GM23338 (cell line): ENCODE results near the gene PANK4. TPM values are rescaled to one million over a fixed set of nuclear protein-coding genes. Genes with fewer than 3 reads are reported as not detected.

Experiments
- ATAC-seq: fragments of 200-7000 bp; cut with Tn5 transposase; 3 replicates; pipeline ENCODE4 v1.9.1; 2020
- DNase-seq: peaks from one replicate; pipeline ENCODE4 v3.0.0-alpha.2; 2015; ENCODE audit warnings: low spot score
- H2AFZ ChIP-seq: fragments of 200-600 bp; sonication (generic); 2 replicates; pipeline ENCODE4 v1.8.0; 2016; ENCODE audit warnings: antibody characterized with exemption, mild to moderate bottlenecking, moderate library complexity
- H3F3A ChIP-seq: fragments of 200-600 bp; sonication (generic); replicated peaks from 2 replicates; pipeline ENCODE4 v1.8.0; 2017; ENCODE audit warnings: antibody characterized with exemption, mixed run types, low read depth
- H3K27ac ChIP-seq: fragments of 200-600 bp; sonication (generic); 2 replicates; pipeline ENCODE4 v1.6.1; 2016; ENCODE audit warnings: low read depth
- H3K27me3 ChIP-seq: fragments of 200-600 bp; sonication (generic); 2 replicates; pipeline ENCODE4 v1.8.0; 2016; ENCODE audit warnings: mild to moderate bottlenecking, mixed run types, moderate library complexity; ENCODE audit not compliant: insufficient read depth
- H3K36me3 ChIP-seq: fragments of 200-600 bp; sonication (generic); 2 replicates; pipeline ENCODE4 v1.8.0; 2016; ENCODE audit warnings: mild to moderate bottlenecking; ENCODE audit not compliant: insufficient read depth
- H3K4me1 ChIP-seq: fragments of 200-600 bp; sonication (generic); 2 replicates; pipeline ENCODE4 v1.8.0; 2016; ENCODE audit warnings: mild to moderate bottlenecking, moderate library complexity; ENCODE audit not compliant: insufficient read depth
- H3K4me2 ChIP-seq: fragments of 200-600 bp; sonication (generic); 2 replicates; pipeline ENCODE4 v1.7.1; 2017; ENCODE audit warnings: mixed run types
- H3K4me3 ChIP-seq: fragments of 200-600 bp; sonication (generic); 2 replicates; pipeline ENCODE4 v1.6.1; 2016; ENCODE audit warnings: mixed run types
- H3K79me2 ChIP-seq: fragments of 200-600 bp; sonication (generic); replicated peaks from 2 replicates; pipeline ENCODE4 v1.8.0; 2017; ENCODE audit warnings: mild to moderate bottlenecking; ENCODE audit not compliant: insufficient read depth
- H3K9me2 ChIP-seq: fragments of 200-600 bp; sonication (generic); 2 replicates; pipeline ENCODE4 v1.8.0; 2017; ENCODE audit not compliant: insufficient read depth
- H4K20me1 ChIP-seq: fragments of 200-600 bp; sonication (generic); replicated peaks from 2 replicates; pipeline ENCODE4 v1.8.0; 2017; ENCODE audit warnings: mild to moderate bottlenecking; ENCODE audit not compliant: insufficient read depth
- H3K27ac Mint-ChIP-seq: 2 replicates; pipeline ENCODE4 v1.8.0; 2020; ENCODE audit warnings: inconsistent platforms, mild to moderate bottlenecking, moderate library complexity, mixed read lengths
- H3K27me3 Mint-ChIP-seq: 3 replicates; pipeline ENCODE4 v1.8.0; 2022; ENCODE audit warnings: low read depth, mild to moderate bottlenecking, moderate library complexity, mixed read lengths, inconsistent platforms; ENCODE audit not compliant: insufficient read depth, poor library complexity
- H3K36me3 Mint-ChIP-seq: 3 replicates; pipeline ENCODE4 v1.8.0; 2021; ENCODE audit warnings: low read depth, mild to moderate bottlenecking, inconsistent platforms, moderate library complexity, mixed read lengths
- H3K4me1 Mint-ChIP-seq: 3 replicates; pipeline ENCODE4 v1.8.0; 2020; ENCODE audit warnings: mild to moderate bottlenecking, inconsistent platforms, mixed read lengths
- H3K4me3 Mint-ChIP-seq: 3 replicates; pipeline ENCODE4 v1.8.0; 2021; ENCODE audit warnings: moderate library complexity, mild to moderate bottlenecking, inconsistent platforms, mixed read lengths
- H3K9me3 Mint-ChIP-seq: 3 replicates; pipeline ENCODE4 v1.8.0; 2020; ENCODE audit warnings: moderate library complexity, mild to moderate bottlenecking, inconsistent platforms, mixed read lengths
- CREB1 ChIP-seq: fragments of 250-450 bp; sonication (Bioruptor Pico); IDR thresholded peaks from 2 replicates; pipeline ENCODE4 v1.5.0; 2020; ENCODE audit warnings: low read depth, mild to moderate bottlenecking, moderate library complexity
- EZH2 ChIP-seq: fragments of 200-600 bp; sonication (generic); IDR thresholded peaks from one replicate; pipeline ENCODE4 v1.8.0; 2017; ENCODE audit warnings: antibody characterized with exemption, mild to moderate bottlenecking, low read depth; ENCODE audit not compliant: unreplicated experiment
- EZH2phosphoT487 ChIP-seq: fragments of 200-600 bp; sonication (generic); IDR thresholded peaks from one replicate; pipeline ENCODE4 v1.8.1; 2018; ENCODE audit warnings: antibody characterized with exemption; ENCODE audit not compliant: unreplicated experiment
- JUNB ChIP-seq: IDR thresholded peaks from one replicate; pipeline ENCODE4 v1.6.1; 2016; ENCODE audit warnings: antibody characterized with exemption; ENCODE audit not compliant: unreplicated experiment
- NANOG ChIP-seq: IDR thresholded peaks from 2 replicates; pipeline ENCODE4 v1.6.1; 2016; ENCODE audit warnings: antibody characterized with exemption, borderline replicate concordance
- POLR2AphosphoS5 ChIP-seq: IDR thresholded peaks from 2 replicates; pipeline ENCODE4 v1.6.1; 2016; ENCODE audit warnings: antibody characterized with exemption, low read depth
- STAT1 ChIP-seq: IDR thresholded peaks from one replicate; pipeline ENCODE4 v1.6.1; 2016; ENCODE audit warnings: antibody characterized with exemption; ENCODE audit not compliant: unreplicated experiment
- ZNF114 ChIP-seq: fragments of 250-450 bp; sonication (Bioruptor Pico); IDR thresholded peaks from 2 replicates; pipeline ENCODE4 v1.5.0; 2020; ENCODE audit warnings: mild to moderate bottlenecking, moderate library complexity
- ZNF331 ChIP-seq: fragments of 250-450 bp; sonication (Bioruptor Pico); IDR thresholded peaks from 2 replicates; pipeline ENCODE4 v1.5.0; 2020; ENCODE audit warnings: low read depth, mild to moderate bottlenecking, moderate library complexity
- polyA plus RNA-seq: library from polyadenylated mRNA; unstranded; fragments of >200 nt; fragmentation: Nextera tagmentation; extraction: Ambion mirVana; gene quantifications from 2 replicates; pipeline ENCODE4 v1.2.1, GENCODE V29; 2016
- total RNA-seq: library from RNA; depleted of rRNA; stranded (reverse); fragments of >200 nt; shearing (Covaris generic); gene quantifications from 2 replicates; pipeline ENCODE4 v1.2.3, GENCODE V29; 2014
- TF ChIP-seq, protein P1 (sequence below): IDR thresholded peaks from 2 replicates; pipeline ENCODE4 v1.6.1; 2016; ENCODE audit warnings: antibody characterized with exemption
- TF ChIP-seq, protein P2 (sequence below), 2 experiments: fragments of 200-600 bp in 1 of 2; sonication (generic) in 1 of 2; conservative IDR thresholded peaks; 2 replicates each; pipeline versions ENCODE4 v1.5.1 to v1.6.1; 2016 to 2017; ENCODE audit warnings: antibody characterized with exemption in 2 of 2, low read depth in 2 of 2, mild to moderate bottlenecking in 2 of 2, moderate library complexity in 1 of 2
- TF ChIP-seq, protein P3 (sequence below): fragments of 250-450 bp; sonication (Bioruptor Pico); IDR thresholded peaks from 2 replicates; pipeline ENCODE4 v1.5.0; 2020; ENCODE audit warnings: mild to moderate bottlenecking, moderate library complexity
- TF ChIP-seq, protein P4 (sequence below): IDR thresholded peaks from one replicate; pipeline ENCODE4 v1.6.1; 2018; ENCODE audit warnings: antibody characterized with exemption; ENCODE audit not compliant: unreplicated experiment

The PANK4 gene
- total and polyA plus RNA-seq, 2 experiments from 2014 or later: 25.8 to 43.7 TPM

DNA sequence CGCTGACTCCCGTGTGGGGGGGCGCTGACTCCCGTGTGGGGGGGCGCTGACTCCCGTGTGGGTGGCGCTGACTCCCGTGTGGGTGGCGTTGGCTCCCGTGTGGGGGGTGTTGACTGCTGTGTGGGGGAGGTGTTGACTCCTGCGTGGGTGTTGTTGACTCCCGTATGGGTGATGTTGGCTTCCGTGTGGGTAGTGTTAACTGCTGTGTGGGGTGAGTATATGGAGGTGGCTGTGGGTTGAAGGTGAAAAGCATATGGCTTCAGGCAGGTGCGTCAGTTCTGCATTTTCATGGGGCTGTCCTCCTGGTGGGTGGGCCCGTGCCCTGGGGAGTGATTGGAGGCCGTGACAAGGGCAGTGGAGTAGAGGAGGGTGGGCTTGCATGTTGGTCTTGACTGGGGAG is 42.4 kb downstream of the PANK4 start:
- Mint-ChIP-seq H3K4me3 (no peak overlapping the region), H3K27ac (no peak overlapping the region)
- ATAC-seq: no peak

More for the DNA sequence above, 42.4 kb downstream of the PANK4 start:
- H3F3A ChIP-seq: no peaks in the 10 kb centered on the region
- Mint-ChIP-seq H3K9me3 (peaks cover 13% of the 10 kb centered on the region), H3K27me3 (peaks cover 2% of the 10 kb centered on the region), H3K36me3 (peaks cover 4% of the 10 kb centered on the region; the same call in 1 of the 3 replicates), H3K4me1 (no peaks in the 10 kb centered on the region)
- DNase-seq: no peak
- H4K20me1 ChIP-seq: no peaks in the 10 kb centered on the region
- H3K27ac ChIP-seq: no peak overlapping the region
- no peak overlapping the region for H3K4me2 ChIP-seq
- no peak overlapping the region for H3K4me3 ChIP-seq
- H3K27me3 ChIP-seq: no peaks in the 10 kb centered on the region
- no peaks in the 10 kb centered on the region for H3K4me1 ChIP-seq
- no peak for TF ChIP-seq EZH2phosphoT487
- TF ChIP-seq, protein P1, sequence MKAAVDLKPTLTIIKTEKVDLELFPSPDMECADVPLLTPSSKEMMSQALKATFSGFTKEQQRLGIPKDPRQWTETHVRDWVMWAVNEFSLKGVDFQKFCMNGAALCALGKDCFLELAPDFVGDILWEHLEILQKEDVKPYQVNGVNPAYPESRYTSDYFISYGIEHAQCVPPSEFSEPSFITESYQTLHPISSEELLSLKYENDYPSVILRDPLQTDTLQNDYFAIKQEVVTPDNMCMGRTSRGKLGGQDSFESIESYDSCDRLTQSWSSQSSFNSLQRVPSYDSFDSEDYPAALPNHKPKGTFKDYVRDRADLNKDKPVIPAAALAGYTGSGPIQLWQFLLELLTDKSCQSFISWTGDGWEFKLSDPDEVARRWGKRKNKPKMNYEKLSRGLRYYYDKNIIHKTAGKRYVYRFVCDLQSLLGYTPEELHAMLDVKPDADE: no peak
- no peak for TF ChIP-seq ZNF331 (CRISPR knock-in tag)
- TF ChIP-seq, protein P2, sequence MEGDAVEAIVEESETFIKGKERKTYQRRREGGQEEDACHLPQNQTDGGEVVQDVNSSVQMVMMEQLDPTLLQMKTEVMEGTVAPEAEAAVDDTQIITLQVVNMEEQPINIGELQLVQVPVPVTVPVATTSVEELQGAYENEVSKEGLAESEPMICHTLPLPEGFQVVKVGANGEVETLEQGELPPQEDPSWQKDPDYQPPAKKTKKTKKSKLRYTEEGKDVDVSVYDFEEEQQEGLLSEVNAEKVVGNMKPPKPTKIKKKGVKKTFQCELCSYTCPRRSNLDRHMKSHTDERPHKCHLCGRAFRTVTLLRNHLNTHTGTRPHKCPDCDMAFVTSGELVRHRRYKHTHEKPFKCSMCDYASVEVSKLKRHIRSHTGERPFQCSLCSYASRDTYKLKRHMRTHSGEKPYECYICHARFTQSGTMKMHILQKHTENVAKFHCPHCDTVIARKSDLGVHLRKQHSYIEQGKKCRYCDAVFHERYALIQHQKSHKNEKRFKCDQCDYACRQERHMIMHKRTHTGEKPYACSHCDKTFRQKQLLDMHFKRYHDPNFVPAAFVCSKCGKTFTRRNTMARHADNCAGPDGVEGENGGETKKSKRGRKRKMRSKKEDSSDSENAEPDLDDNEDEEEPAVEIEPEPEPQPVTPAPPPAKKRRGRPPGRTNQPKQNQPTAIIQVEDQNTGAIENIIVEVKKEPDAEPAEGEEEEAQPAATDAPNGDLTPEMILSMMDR (conservative IDR thresholded peaks at IDR 0.05; ENCODE audit: low read depth in 2 of 2): no peak
- TF ChIP-seq, protein P3, sequence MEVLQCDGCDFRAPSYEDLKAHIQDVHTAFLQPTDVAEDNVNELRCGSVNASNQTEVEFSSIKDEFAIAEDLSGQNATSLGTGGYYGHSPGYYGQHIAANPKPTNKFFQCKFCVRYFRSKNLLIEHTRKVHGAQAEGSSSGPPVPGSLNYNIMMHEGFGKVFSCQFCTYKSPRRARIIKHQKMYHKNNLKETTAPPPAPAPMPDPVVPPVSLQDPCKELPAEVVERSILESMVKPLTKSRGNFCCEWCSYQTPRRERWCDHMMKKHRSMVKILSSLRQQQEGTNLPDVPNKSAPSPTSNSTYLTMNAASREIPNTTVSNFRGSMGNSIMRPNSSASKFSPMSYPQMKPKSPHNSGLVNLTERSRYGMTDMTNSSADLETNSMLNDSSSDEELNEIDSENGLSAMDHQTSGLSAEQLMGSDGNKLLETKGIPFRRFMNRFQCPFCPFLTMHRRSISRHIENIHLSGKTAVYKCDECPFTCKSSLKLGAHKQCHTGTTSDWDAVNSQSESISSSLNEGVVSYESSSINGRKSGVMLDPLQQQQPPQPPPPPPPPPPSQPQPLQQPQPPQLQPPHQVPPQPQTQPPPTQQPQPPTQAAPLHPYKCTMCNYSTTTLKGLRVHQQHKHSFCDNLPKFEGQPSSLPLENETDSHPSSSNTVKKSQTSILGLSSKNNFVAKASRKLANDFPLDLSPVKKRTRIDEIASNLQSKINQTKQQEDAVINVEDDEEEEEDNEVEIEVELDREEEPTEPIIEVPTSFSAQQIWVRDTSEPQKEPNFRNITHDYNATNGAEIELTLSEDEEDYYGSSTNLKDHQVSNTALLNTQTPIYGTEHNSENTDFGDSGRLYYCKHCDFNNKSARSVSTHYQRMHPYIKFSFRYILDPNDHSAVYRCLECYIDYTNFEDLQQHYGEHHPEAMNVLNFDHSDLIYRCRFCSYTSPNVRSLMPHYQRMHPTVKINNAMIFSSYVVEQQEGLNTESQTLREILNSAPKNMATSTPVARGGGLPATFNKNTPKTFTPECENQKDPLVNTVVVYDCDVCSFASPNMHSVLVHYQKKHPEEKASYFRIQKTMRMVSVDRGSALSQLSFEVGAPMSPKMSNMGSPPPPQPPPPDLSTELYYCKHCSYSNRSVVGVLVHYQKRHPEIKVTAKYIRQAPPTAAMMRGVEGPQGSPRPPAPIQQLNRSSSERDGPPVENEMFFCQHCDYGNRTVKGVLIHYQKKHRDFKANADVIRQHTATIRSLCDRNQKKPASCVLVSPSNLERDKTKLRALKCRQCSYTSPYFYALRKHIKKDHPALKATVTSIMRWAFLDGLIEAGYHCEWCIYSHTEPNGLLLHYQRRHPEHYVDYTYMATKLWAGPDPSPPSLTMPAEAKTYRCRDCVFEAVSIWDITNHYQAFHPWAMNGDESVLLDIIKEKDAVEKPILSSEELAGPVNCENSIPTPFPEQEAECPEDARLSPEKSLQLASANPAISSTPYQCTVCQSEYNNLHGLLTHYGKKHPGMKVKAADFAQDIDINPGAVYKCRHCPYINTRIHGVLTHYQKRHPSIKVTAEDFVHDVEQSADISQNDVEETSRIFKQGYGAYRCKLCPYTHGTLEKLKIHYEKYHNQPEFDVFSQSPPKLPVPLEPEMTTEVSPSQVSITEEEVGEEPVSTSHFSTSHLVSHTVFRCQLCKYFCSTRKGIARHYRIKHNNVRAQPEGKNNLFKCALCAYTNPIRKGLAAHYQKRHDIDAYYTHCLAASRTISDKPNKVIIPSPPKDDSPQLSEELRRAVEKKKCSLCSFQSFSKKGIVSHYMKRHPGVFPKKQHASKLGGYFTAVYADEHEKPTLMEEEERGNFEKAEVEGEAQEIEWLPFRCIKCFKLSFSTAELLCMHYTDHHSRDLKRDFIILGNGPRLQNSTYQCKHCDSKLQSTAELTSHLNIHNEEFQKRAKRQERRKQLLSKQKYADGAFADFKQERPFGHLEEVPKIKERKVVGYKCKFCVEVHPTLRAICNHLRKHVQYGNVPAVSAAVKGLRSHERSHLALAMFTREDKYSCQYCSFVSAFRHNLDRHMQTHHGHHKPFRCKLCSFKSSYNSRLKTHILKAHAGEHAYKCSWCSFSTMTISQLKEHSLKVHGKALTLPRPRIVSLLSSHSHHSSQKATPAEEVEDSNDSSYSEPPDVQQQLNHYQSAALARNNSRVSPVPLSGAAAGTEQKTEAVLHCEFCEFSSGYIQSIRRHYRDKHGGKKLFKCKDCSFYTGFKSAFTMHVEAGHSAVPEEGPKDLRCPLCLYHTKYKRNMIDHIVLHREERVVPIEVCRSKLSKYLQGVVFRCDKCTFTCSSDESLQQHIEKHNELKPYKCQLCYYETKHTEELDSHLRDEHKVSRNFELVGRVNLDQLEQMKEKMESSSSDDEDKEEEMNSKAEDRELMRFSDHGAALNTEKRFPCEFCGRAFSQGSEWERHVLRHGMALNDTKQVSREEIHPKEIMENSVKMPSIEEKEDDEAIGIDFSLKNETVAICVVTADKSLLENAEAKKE (CRISPR knock-in tag): no peak
- no peak for TF ChIP-seq POLR2AphosphoS5
- TF ChIP-seq, protein P4, sequence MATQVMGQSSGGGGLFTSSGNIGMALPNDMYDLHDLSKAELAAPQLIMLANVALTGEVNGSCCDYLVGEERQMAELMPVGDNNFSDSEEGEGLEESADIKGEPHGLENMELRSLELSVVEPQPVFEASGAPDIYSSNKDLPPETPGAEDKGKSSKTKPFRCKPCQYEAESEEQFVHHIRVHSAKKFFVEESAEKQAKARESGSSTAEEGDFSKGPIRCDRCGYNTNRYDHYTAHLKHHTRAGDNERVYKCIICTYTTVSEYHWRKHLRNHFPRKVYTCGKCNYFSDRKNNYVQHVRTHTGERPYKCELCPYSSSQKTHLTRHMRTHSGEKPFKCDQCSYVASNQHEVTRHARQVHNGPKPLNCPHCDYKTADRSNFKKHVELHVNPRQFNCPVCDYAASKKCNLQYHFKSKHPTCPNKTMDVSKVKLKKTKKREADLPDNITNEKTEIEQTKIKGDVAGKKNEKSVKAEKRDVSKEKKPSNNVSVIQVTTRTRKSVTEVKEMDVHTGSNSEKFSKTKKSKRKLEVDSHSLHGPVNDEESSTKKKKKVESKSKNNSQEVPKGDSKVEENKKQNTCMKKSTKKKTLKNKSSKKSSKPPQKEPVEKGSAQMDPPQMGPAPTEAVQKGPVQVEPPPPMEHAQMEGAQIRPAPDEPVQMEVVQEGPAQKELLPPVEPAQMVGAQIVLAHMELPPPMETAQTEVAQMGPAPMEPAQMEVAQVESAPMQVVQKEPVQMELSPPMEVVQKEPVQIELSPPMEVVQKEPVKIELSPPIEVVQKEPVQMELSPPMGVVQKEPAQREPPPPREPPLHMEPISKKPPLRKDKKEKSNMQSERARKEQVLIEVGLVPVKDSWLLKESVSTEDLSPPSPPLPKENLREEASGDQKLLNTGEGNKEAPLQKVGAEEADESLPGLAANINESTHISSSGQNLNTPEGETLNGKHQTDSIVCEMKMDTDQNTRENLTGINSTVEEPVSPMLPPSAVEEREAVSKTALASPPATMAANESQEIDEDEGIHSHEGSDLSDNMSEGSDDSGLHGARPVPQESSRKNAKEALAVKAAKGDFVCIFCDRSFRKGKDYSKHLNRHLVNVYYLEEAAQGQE: no peak
- TF ChIP-seq STAT1: no peak
- no peak for TF ChIP-seq EZH2
- TF ChIP-seq ZNF114 (CRISPR knock-in tag): no peak
- no peak for TF ChIP-seq NANOG
- TF ChIP-seq JUNB: no peak
- no peak for TF ChIP-seq CREB1 (CRISPR knock-in tag)
- H3K9me2 ChIP-seq: no peaks in the 10 kb centered on the region
- no peaks in the 10 kb centered on the region for H3K36me3 ChIP-seq
- H2AFZ ChIP-seq: no peak overlapping the region
- H3K79me2 ChIP-seq: no peaks in the 10 kb centered on the region
